ENCODE measurements around the gene RELA. TPM values are rescaled to one million over a fixed set of nuclear protein-coding genes. Genes with fewer than 3 reads are reported as not detected.

Gene RELA
- polyA plus RNA-seq, 1 of the 3 experiments (the other 2 are of a cell fraction) = 49.5 TPM

- no peak for TF ChIP-seq TCF12 (IDR thresholded peaks at IDR 0.05)
- no peak for TF ChIP-seq RXRA (IDR thresholded peaks at IDR 0.05; ENCODE audit: borderline replicate concordance, low read depth)
- no peak for TF ChIP-seq MXI1 (IDR thresholded peaks at IDR 0.05; ENCODE audit: low read depth, low read length)
- TF ChIP-seq EP300 (IDR thresholded peaks at IDR 0.05; ENCODE audit: borderline replicate concordance in 1 of 2, low read depth in 1 of 2, low read length in 1 of 2) = no peak
- TF ChIP-seq NFIC (IDR thresholded peaks at IDR 0.05; ENCODE audit: borderline replicate concordance) = no peak
- TF ChIP-seq TEAD4 (IDR thresholded peaks at IDR 0.05; ENCODE audit: borderline replicate concordance, insufficient read depth) = no peak
- TF ChIP-seq RFX5 (IDR thresholded peaks at IDR 0.05; ENCODE audit: low read length) = no peak
- no peak for TF ChIP-seq GATA2 (CRISPR knock-in tag; IDR thresholded peaks at IDR 0.05)
Observed at GRCh38 chr11:65700399-65700798, 37.7 kb upstream of the RELA start (continued).

- H3K9me2 ChIP-seq = no peaks in the 10 kb centered on the region
- H3F3A ChIP-seq (replicated peaks; ENCODE audit: insufficient read depth) = no peaks in the 10 kb centered on the region
- no peaks in the 10 kb centered on the region for H3K79me2 ChIP-seq (ENCODE audit: insufficient read depth)
- 23% methylated on average over 6 of the region's 7 CpGs for WGBS (ENCODE audit: low lambda C conversion rate)
- POLR2A ChIA-PET = no interaction called here
- no peak overlapping the region for H3K9ac ChIP-seq
- CTCF ChIA-PET = no interaction called here
- no peaks in the 10 kb centered on the region for H3K36me3 ChIP-seq (replicated peaks in 1 of 2; ENCODE audit: control insufficient read depth in 1 of 2, insufficient read depth in 2 of 2, low read length in 1 of 2)
- H3K4me1 ChIP-seq (ENCODE audit: control insufficient read depth in 1 of 2, insufficient read depth in 2 of 2, low read depth in 1 of 2, low read length in 1 of 2) = no peaks in the 10 kb centered on the region
- TF ChIP-seq TAF1 (IDR thresholded peaks at IDR 0.05; ENCODE audit: borderline replicate concordance, low read depth, low read length) (no peak), FOXJ3 (CRISPR knock-in tag; IDR thresholded peaks at IDR 0.05) (no peak)
- H3K9me3 ChIP-seq = no peaks in the 10 kb centered on the region
- peaks cover 25% of the 10 kb centered on the region; the same call in 1 of the 2 replicates for H3K27me3 ChIP-seq (ENCODE audit: insufficient read depth)
- no peak overlapping the region for H3K4me3 ChIP-seq (ENCODE audit: low read depth in 2 of 2, low read length in 1 of 2)
- H3K4me2 ChIP-seq = no peak overlapping the region
- H3K27ac ChIP-seq (ENCODE audit: low read depth in 2 of 2, low read length in 1 of 2) = no peak overlapping the region
- no peaks in the 10 kb centered on the region for H4K20me1 ChIP-seq (ENCODE audit: insufficient read depth)
- DNase-seq = no peak
- H2AFZ ChIP-seq (ENCODE audit: low read depth) = no peak overlapping the region
Observed at GRCh38 chr11:65699306-65699705, 36.6 kb upstream of the RELA start.

GRCh38 chr11:65698205-65698604 lies 35.5 kb upstream of the RELA start:
- TF ChIP-seq YY1 (IDR thresholded peaks at IDR 0.05; ENCODE audit: low read depth) (no peak), FOXJ3 (CRISPR knock-in tag; IDR thresholded peaks at IDR 0.05) (no peak), RAD21 (IDR thresholded peaks at IDR 0.05; ENCODE audit: low read length) (no peak), EZH2phosphoT487 (IDR thresholded peaks at IDR 0.05; ENCODE audit: borderline replicate concordance, low read depth) (no peak), TCF12 (IDR thresholded peaks at IDR 0.05) (no peak)
- peaks cover 25% of the 10 kb centered on the region; the same call in 1 of the 2 replicates for H3K27me3 ChIP-seq (ENCODE audit: insufficient read depth)
- H3K4me2 ChIP-seq = no peak overlapping the region
- no peaks in the 10 kb centered on the region for H3K36me3 ChIP-seq (replicated peaks in 1 of 2; ENCODE audit: control insufficient read depth in 1 of 2, insufficient read depth in 2 of 2, low read length in 1 of 2)
- no peaks in the 10 kb centered on the region for H3K9me2 ChIP-seq
- H3K9me3 ChIP-seq = no peaks in the 10 kb centered on the region
- no peak overlapping the region for H3K9ac ChIP-seq
- CTCF ChIA-PET = interaction anchor here (0.7 kb wide), 1 partner anchor 139 kb away, joined by 3 read pairs; no protein-coding TSS in a partner anchor
- H3K27ac ChIP-seq (ENCODE audit: low read depth in 2 of 2, low read length in 1 of 2) = no peak overlapping the region
- no peaks in the 10 kb centered on the region for H3F3A ChIP-seq (replicated peaks; ENCODE audit: insufficient read depth)
- POLR2A ChIA-PET = interaction anchor here (0.7 kb wide), 1 partner anchor 45 kb away, joined by 3 read pairs; no protein-coding TSS in a partner anchor
- no peaks in the 10 kb centered on the region for H3K4me1 ChIP-seq (ENCODE audit: control insufficient read depth in 1 of 2, insufficient read depth in 2 of 2, low read depth in 1 of 2, low read length in 1 of 2)
- WGBS (ENCODE audit: low lambda C conversion rate) = 65% methylated on average over 8 of the region's 8 CpGs
- DNase-seq = no peak
- H4K20me1 ChIP-seq (ENCODE audit: insufficient read depth) = no peaks in the 10 kb centered on the region
- H2AFZ ChIP-seq (ENCODE audit: low read depth) = no peak overlapping the region
- no peak overlapping the region for H3K4me3 ChIP-seq (ENCODE audit: low read depth in 2 of 2, low read length in 1 of 2)
- no peaks in the 10 kb centered on the region for H3K79me2 ChIP-seq (ENCODE audit: insufficient read depth)
